HEK293 (cell line): ENCODE data around the gene TNC.

Source experiments
- CTCF ChIA-PET: fragments of 350-600 bp; formaldehyde crosslinking; extraction: SDS; loops from one replicate; lab custom pipeline; 2021; ENCODE audit warnings: antibody characterized with exemption; lab: Yijun Ruan, JAX
- POLR2A ChIA-PET: fragments of 300-600 bp; formaldehyde crosslinking; extraction: SDS; loops from one replicate; lab custom pipeline; 2020; ENCODE audit warnings: antibody characterized with exemption, inconsistent platforms; lab: Yijun Ruan, JAX
- H3K27ac ChIP-seq: fragments of 200-500 bp; sonication (Bioruptor generic); 2 replicates; pipeline ENCODE4 v1.5.1; 2014; ENCODE audit warnings: low read depth, low read length, control low read depth, inconsistent platforms; ENCODE audit errors: extremely low read depth
- H3K36me3 ChIP-seq, 2 experiments: fragments of 200-500 bp in 1 of 2; sonication (Bioruptor generic) in 1 of 2; 1 replicate in 1 of 2; 2 replicates in 1 of 2; pipeline ENCODE4 v1.5.1; 2014 to 2017; ENCODE audit warnings: inconsistent platforms in 2 of 2, low read length in 2 of 2; ENCODE audit not compliant: control insufficient read depth in 2 of 2, insufficient read depth in 1 of 2
- H3K4me1 ChIP-seq: fragments of 200-500 bp; sonication (Bioruptor generic); 2 replicates; pipeline ENCODE4 v1.5.1; 2014; ENCODE audit warnings: mild to moderate bottlenecking, low read length, inconsistent platforms; ENCODE audit not compliant: control insufficient read depth, insufficient read depth
- H3K4me3 ChIP-seq: 2 replicates; pipeline ENCODE4 v1.5.1; 2011; ENCODE audit warnings: low read depth, mild to moderate bottlenecking, control low read depth, low read length, moderate library complexity
- H3K9me3 ChIP-seq: fragments of 200-500 bp; sonication (Bioruptor generic); 2 replicates; pipeline ENCODE4 v1.5.1; 2014; ENCODE audit warnings: low read depth, low read length, inconsistent platforms; ENCODE audit not compliant: control insufficient read depth, insufficient read depth
- ELK4 ChIP-seq: IDR thresholded peaks from 2 replicates; pipeline ENCODE4 v1.6.1; 2011; ENCODE audit warnings: mild to moderate bottlenecking, low read depth, low read length, borderline replicate concordance
- GLIS2 ChIP-seq: fragments of 450-650 bp; formaldehyde crosslinking; IDR thresholded peaks from 2 replicates; pipeline ENCODE4 v1.5.1; 2016; ENCODE audit warnings: missing biosample characterization, missing genetic modification characterization
- KLF1 ChIP-seq: fragments of 450-650 bp; formaldehyde crosslinking; IDR thresholded peaks from 2 replicates; pipeline ENCODE4 v1.5.1; 2016; ENCODE audit warnings: missing biosample characterization, missing genetic modification characterization
- KLF10 ChIP-seq: fragments of 450-650 bp; IDR thresholded peaks from 2 replicates; pipeline ENCODE4 v1.5.1; 2018; ENCODE audit warnings: missing biosample characterization, mild to moderate bottlenecking, missing genetic modification characterization
- KLF7 ChIP-seq: fragments of 450-650 bp; formaldehyde crosslinking; IDR thresholded peaks from 2 replicates; pipeline ENCODE4 v1.5.1; 2016; ENCODE audit warnings: missing biosample characterization, missing genetic modification characterization, borderline replicate concordance
- SP2 ChIP-seq: fragments of 450-650 bp; formaldehyde crosslinking; IDR thresholded peaks from 2 replicates; pipeline ENCODE4 v1.5.1; 2016; ENCODE audit warnings: missing biosample characterization, missing genetic modification characterization
- SP7 ChIP-seq: fragments of 450-650 bp; formaldehyde crosslinking; IDR thresholded peaks from 2 replicates; pipeline ENCODE4 v1.5.1; 2016; ENCODE audit warnings: missing biosample characterization, missing genetic modification characterization
- WT1 ChIP-seq: fragments of 450-650 bp; formaldehyde crosslinking; IDR thresholded peaks from 2 replicates; pipeline ENCODE4 v1.5.1; 2016; ENCODE audit warnings: missing biosample characterization, missing genetic modification characterization
- YY1 ChIP-seq: fragments of 450-650 bp; formaldehyde crosslinking; IDR thresholded peaks from 2 replicates; pipeline ENCODE4 v1.5.1; 2018; ENCODE audit warnings: missing biosample characterization, missing genetic modification characterization
- ZBTB48 ChIP-seq: fragments of 450-650 bp; formaldehyde crosslinking; IDR thresholded peaks from 2 replicates; pipeline ENCODE4 v1.5.1; 2016; ENCODE audit warnings: missing biosample characterization, missing genetic modification characterization
- ZBTB6 ChIP-seq: fragments of 450-650 bp; formaldehyde crosslinking; IDR thresholded peaks from 2 replicates; pipeline ENCODE4 v1.5.1; 2017; ENCODE audit warnings: missing biosample characterization, missing genetic modification characterization
- ZEB2 ChIP-seq: fragments of 450-650 bp; formaldehyde crosslinking; IDR thresholded peaks from 2 replicates; pipeline ENCODE4 v1.5.1; 2016; ENCODE audit warnings: missing biosample characterization, missing genetic modification characterization
- ZNF140 ChIP-seq: fragments of 450-650 bp; formaldehyde crosslinking; IDR thresholded peaks from 2 replicates; pipeline ENCODE4 v1.5.1; 2016; ENCODE audit warnings: missing biosample characterization, missing genetic modification characterization
- ZNF350 ChIP-seq: fragments of 450-650 bp; formaldehyde crosslinking; IDR thresholded peaks from 2 replicates; pipeline ENCODE4 v1.5.0; 2017; ENCODE audit warnings: missing biosample characterization, mild to moderate bottlenecking, missing genetic modification characterization
- ZNF362 ChIP-seq: fragments of 450-650 bp; formaldehyde crosslinking; IDR thresholded peaks from 2 replicates; pipeline ENCODE4 v1.5.1; 2016; ENCODE audit warnings: missing biosample characterization, missing genetic modification characterization
- ZNF366 ChIP-seq: fragments of 450-650 bp; formaldehyde crosslinking; conservative IDR thresholded peaks from 2 replicates; pipeline ENCODE4 v1.5.1; 2016; ENCODE audit warnings: missing biosample characterization, missing genetic modification characterization
- ZNF510 ChIP-seq: fragments of 450-650 bp; formaldehyde crosslinking; IDR thresholded peaks from 2 replicates; pipeline ENCODE4 v1.5.1; 2018; ENCODE audit warnings: mild to moderate bottlenecking, missing genetic modification characterization, missing biosample characterization; ENCODE audit not compliant: insufficient replicate concordance
- ZNF549 ChIP-seq: fragments of 450-650 bp; IDR thresholded peaks from 2 replicates; pipeline ENCODE4 v1.5.1; 2018; ENCODE audit warnings: missing biosample characterization, missing genetic modification characterization, mild to moderate bottlenecking, inconsistent platforms, moderate library complexity
- ZNF560 ChIP-seq: fragments of 450-650 bp; formaldehyde crosslinking; IDR thresholded peaks from 2 replicates; pipeline ENCODE4 v1.5.1; 2017; ENCODE audit warnings: missing biosample characterization, missing genetic modification characterization, borderline replicate concordance
- ZNF561 ChIP-seq: fragments of 450-650 bp; IDR thresholded peaks from 2 replicates; pipeline ENCODE4 v1.5.1; 2018; ENCODE audit warnings: missing biosample characterization, missing genetic modification characterization, borderline replicate concordance
- ZNF585B ChIP-seq: fragments of 450-650 bp; formaldehyde crosslinking; IDR thresholded peaks from 2 replicates; pipeline ENCODE4 v1.5.1; 2016; ENCODE audit warnings: missing biosample characterization, missing genetic modification characterization
- ZNF791 ChIP-seq: fragments of 450-650 bp; formaldehyde crosslinking; IDR thresholded peaks from 2 replicates; pipeline ENCODE4 v1.5.1; 2016; ENCODE audit warnings: missing biosample characterization, missing genetic modification characterization
- ZNF837 ChIP-seq: fragments of 450-650 bp; formaldehyde crosslinking; IDR thresholded peaks from 2 replicates; pipeline ENCODE4 v1.5.1; 2016; ENCODE audit warnings: missing biosample characterization, missing genetic modification characterization
- ZSCAN30 ChIP-seq: fragments of 450-650 bp; IDR thresholded peaks from 2 replicates; pipeline ENCODE4 v1.5.1; 2018; ENCODE audit warnings: missing biosample characterization, mild to moderate bottlenecking, missing genetic modification characterization, moderate library complexity

The TNC gene

GRCh38 chr9:115126404-115126803, 8.4 kb upstream of the TNC start:
- H3K4me3 ChIP-seq: no peak overlapping the region
- ChIA-PET CTCF (interaction anchor here (0.6 kb wide), 1 partner anchor 400 kb away, joined by 3 read pairs; no protein-coding TSS in a partner anchor), POLR2A (interaction anchor here (0.9 to 2.6 kb wide), 3 partner anchors 8 to 88 kb away, joined by 3 to 12 read pairs (median 3); partner anchors contain the start of gene TNC)
- H3K36me3 ChIP-seq: no peaks in the 10 kb centered on the region
- no peaks in the 10 kb centered on the region for H3K9me3 ChIP-seq
- H3K4me1 ChIP-seq: no peaks in the 10 kb centered on the region
- no peak overlapping the region for H3K27ac ChIP-seq
- TF ChIP-seq ZNF350 (tag by site-specific recombination): no peak
- no peak for TF ChIP-seq ZNF510 (tag by site-specific recombination)
- no peak for TF ChIP-seq ZSCAN30 (tag by site-specific recombination)
- TF ChIP-seq KLF1: no peak
- TF ChIP-seq ZNF585B: no peak
- no peak for TF ChIP-seq ZNF561

GRCh38 chr9:115122937-115123336, 5.0 kb upstream of the TNC start:
- ChIA-PET CTCF (interaction anchor here (0.6 to 0.7 kb wide), 3 partner anchors 9 to 221 kb away, joined by 3 read pairs; no protein-coding TSS in a partner anchor), POLR2A (no interaction called here)
- H3K27ac ChIP-seq: no peak overlapping the region
- H3K36me3 ChIP-seq: no peaks in the 10 kb centered on the region
- TF ChIP-seq ZBTB48 (tag by site-specific recombination) (no peak), SP7 (tag by site-specific recombination) (no peak)
- H3K9me3 ChIP-seq: no peaks in the 10 kb centered on the region
- H3K4me1 ChIP-seq: peaks cover 5% of the 10 kb centered on the region
- H3K4me3 ChIP-seq: no peak overlapping the region

- H3K9me3 ChIP-seq: no peaks in the 10 kb centered on the region
- no peak overlapping the region for H3K27ac ChIP-seq
- no peak overlapping the region for H3K4me3 ChIP-seq
- POLR2A ChIA-PET: no interaction called here
- CTCF ChIA-PET: interaction anchor here (0.9 kb wide), 1 partner anchor 61 kb away, joined by 3 read pairs; no protein-coding TSS in a partner anchor
- H3K36me3 ChIP-seq: no peaks in the 10 kb centered on the region
- TF ChIP-seq ZNF560 (no peak), ZNF140 (tag by site-specific recombination) (no peak), ELK4 (no peak)
- peaks cover 7% of the 10 kb centered on the region for H3K4me1 ChIP-seq
These were observed 3.2 kb upstream of the TNC start for GRCh38 chr9:115121181-115121580.

- Histone ChIP-seq H3K4me1 (peaks cover 8% of the 10 kb centered on the region), H3K9me3 (no peaks in the 10 kb centered on the region), H3K36me3 (no peaks in the 10 kb centered on the region), H3K4me3 (peak overlapping the region; percentile 51), H3K27ac (peak overlapping the region; percentile 93)
- ChIA-PET POLR2A (interaction anchor here (0.6 to 1.6 kb wide), 15 partner anchors 8 to 477 kb away, joined by 3 to 21 read pairs (median 5); no protein-coding TSS in a partner anchor), CTCF (interaction anchor here (1.2 to 2.6 kb wide), 3 partner anchors 73 to 405 kb away, joined by 3 to 13 read pairs (median 7); no protein-coding TSS in a partner anchor)
- TF ChIP-seq SP2 (tag by site-specific recombination) (no peak), KLF7 (no peak), ZBTB6 (tag by site-specific recombination) (0 out of 2 replicates have a peak, but pooled peaks have one; percentile 13), ZNF362 (tag by site-specific recombination) (no peak), ZNF366 (peak; percentile 36), ZNF549 (tag by site-specific recombination) (no peak), KLF10 (tag by site-specific recombination) (no peak), WT1 (tag by site-specific recombination) (peak; percentile 65; the same call in 1 of the 2 replicates), GLIS2 (tag by site-specific recombination) (peak; percentile 9; the same call in 1 of the 2 replicates), ZNF791 (tag by site-specific recombination) (no peak), ZBTB48 (tag by site-specific recombination) (peak; percentile 39; the same call in 1 of the 2 replicates), KLF1 (no peak), ZEB2 (tag by site-specific recombination) (0 out of 2 replicates have a peak, but pooled peaks have one; percentile 23), ZNF837 (tag by site-specific recombination) (no peak), YY1 (tag by site-specific recombination) (no peak)
These were observed 892 bp upstream of the TNC start for GRCh38 chr9:115118879-115119218.
